SK-N-SH treated with all-trans-retinoic acid at 6 μM for 48 hours (cell line): ENCODE measurements around the gene WFDC10A.
"Not testable (repeated sequence)": the region's sequence is repeated elsewhere in the genome, so short reads cannot be mapped to it uniquely, and the experiment has no call there.

Experiments
- ATAC-seq: fragments of 200-7000 bp; cut with Tn5 transposase; 3 replicates; pipeline ENCODE4 v1.9.1; 2020; ENCODE audit warnings: mild to moderate bottlenecking, moderate library complexity
- ARNTL ChIP-seq: fragments of 450-650 bp; formaldehyde crosslinking; IDR thresholded peaks from 2 replicates; pipeline ENCODE4 v1.5.0; 2020; ENCODE audit warnings: low read depth, mild to moderate bottlenecking, moderate library complexity, borderline replicate concordance
- BACH2 ChIP-seq: fragments of 250-450 bp; sonication (Bioruptor Pico); IDR thresholded peaks from 2 replicates; pipeline ENCODE4 v1.9.0; 2021; ENCODE audit warnings: mild to moderate bottlenecking, borderline replicate concordance
- CSDC2 ChIP-seq: fragments of 250-450 bp; sonication (Bioruptor Pico); IDR thresholded peaks from 2 replicates; pipeline ENCODE4 v1.5.0; 2020; ENCODE audit warnings: mild to moderate bottlenecking, moderate library complexity
- ESRRG ChIP-seq: fragments of 250-450 bp; sonication (Bioruptor Pico); IDR thresholded peaks from 2 replicates; pipeline ENCODE4 v1.6.1; 2021; ENCODE audit warnings: mild to moderate bottlenecking
- ISL1 ChIP-seq: fragments of 250-450 bp; sonication (Bioruptor Pico); IDR thresholded peaks from 2 replicates; pipeline ENCODE4 v2.1.2; 2022; ENCODE audit warnings: mild to moderate bottlenecking, moderate library complexity
- PPARA ChIP-seq: fragments of 250-450 bp; sonication (Bioruptor Pico); IDR thresholded peaks from 2 replicates; pipeline ENCODE4 v1.5.0; 2020; ENCODE audit warnings: mild to moderate bottlenecking, borderline replicate concordance
- RARB ChIP-seq: fragments of 250-450 bp; sonication (Bioruptor Pico); IDR thresholded peaks from 2 replicates; pipeline ENCODE4 v1.8.0; 2021; ENCODE audit warnings: mild to moderate bottlenecking, moderate library complexity
- SNAI2 ChIP-seq: fragments of 250-450 bp; sonication (Bioruptor Pico); IDR thresholded peaks from 2 replicates; pipeline ENCODE4 v1.5.0; 2020; ENCODE audit warnings: mild to moderate bottlenecking, moderate library complexity
- TCF4 ChIP-seq: fragments of 250-450 bp; sonication (Bioruptor Pico); IDR thresholded peaks from 2 replicates; pipeline ENCODE4 v1.8.0; 2021; ENCODE audit warnings: mild to moderate bottlenecking, moderate library complexity, borderline replicate concordance
- TOX ChIP-seq: fragments of 250-450 bp; sonication (Bioruptor Pico); IDR thresholded peaks from 2 replicates; pipeline ENCODE4 v1.8.0; 2021; ENCODE audit warnings: mild to moderate bottlenecking, moderate library complexity, borderline replicate concordance
- ZC3H10 ChIP-seq: fragments of 250-450 bp; sonication (Bioruptor Pico); IDR thresholded peaks from 2 replicates; pipeline ENCODE4 v1.5.1; 2021; ENCODE audit warnings: mild to moderate bottlenecking, moderate library complexity
- ZFP3 ChIP-seq: fragments of 250-450 bp; sonication (Bioruptor Pico); IDR thresholded peaks from 2 replicates; pipeline ENCODE4 v1.5.0; 2020; ENCODE audit warnings: mild to moderate bottlenecking, moderate library complexity
- ZFP30 ChIP-seq: fragments of 450-650 bp; formaldehyde crosslinking; IDR thresholded peaks from 2 replicates; pipeline ENCODE4 v1.5.0; 2022; ENCODE audit warnings: mild to moderate bottlenecking, moderate library complexity
- ZNF565 ChIP-seq: fragments of 450-650 bp; formaldehyde crosslinking; conservative IDR thresholded peaks from 2 replicates; pipeline ENCODE4 v1.5.0; 2020; ENCODE audit warnings: low read depth, mild to moderate bottlenecking, moderate library complexity
- ZNF70 ChIP-seq: fragments of 450-650 bp; formaldehyde crosslinking; IDR thresholded peaks from 2 replicates; pipeline ENCODE4 v1.5.0; 2020; ENCODE audit warnings: mild to moderate bottlenecking, moderate library complexity
- TF ChIP-seq, protein P1 (sequence below): fragments of 250-450 bp; sonication (Bioruptor Pico); IDR thresholded peaks from 2 replicates; pipeline ENCODE4 v1.5.0; 2020; ENCODE audit warnings: mild to moderate bottlenecking, moderate library complexity
- TF ChIP-seq, protein P2 (sequence below): fragments of 250-450 bp; sonication (Bioruptor Pico); IDR thresholded peaks from 2 replicates; pipeline ENCODE4 v1.8.0; 2020; ENCODE audit warnings: mild to moderate bottlenecking, moderate library complexity, borderline replicate concordance
- TF ChIP-seq, protein P3 (sequence below): fragments of 250-450 bp; sonication (Bioruptor Pico); IDR thresholded peaks from 2 replicates; pipeline ENCODE4 v1.5.1; 2021; ENCODE audit warnings: mild to moderate bottlenecking, moderate library complexity
- TF ChIP-seq, protein P4 (sequence below): fragments of 250-450 bp; sonication (Bioruptor Pico); IDR thresholded peaks from 2 replicates; pipeline ENCODE4 v1.8.0; 2021; ENCODE audit warnings: low read depth, mild to moderate bottlenecking, moderate library complexity, borderline replicate concordance

Gene WFDC10A

DNA sequence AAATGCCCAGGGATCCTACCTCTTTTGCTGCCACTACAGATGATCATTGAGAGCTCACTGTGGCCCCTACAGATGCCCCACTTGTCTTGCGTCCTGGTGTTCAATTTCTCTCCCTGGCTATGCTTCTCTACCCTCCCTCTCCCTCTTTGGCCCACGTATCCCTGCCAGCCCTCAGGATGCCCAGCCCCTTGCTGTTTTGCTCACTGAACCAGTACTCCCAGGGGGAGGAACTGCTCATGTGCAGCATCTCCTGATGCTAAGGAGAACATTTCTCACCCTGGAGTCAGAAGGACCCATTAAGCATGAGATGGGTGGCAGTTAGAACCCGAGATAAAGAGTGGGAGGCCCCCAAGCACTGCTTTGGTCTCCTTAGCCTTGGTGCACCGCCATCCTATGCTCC is 1.6 kb downstream of the WFDC10A start, which contains the start of gene WFDC9:
Gene WFDC9 (minus strand): TSS at position 101 of the 400 bp plus-strand sequence. CDS start 21,103 bp downstream, outside the sequence.
- TF ChIP-seq BACH2 (CRISPR knock-in tag) (no peak), RARB (CRISPR knock-in tag) (no peak), ZNF70 (CRISPR knock-in tag) (no peak)
- TF ChIP-seq, protein P1, sequence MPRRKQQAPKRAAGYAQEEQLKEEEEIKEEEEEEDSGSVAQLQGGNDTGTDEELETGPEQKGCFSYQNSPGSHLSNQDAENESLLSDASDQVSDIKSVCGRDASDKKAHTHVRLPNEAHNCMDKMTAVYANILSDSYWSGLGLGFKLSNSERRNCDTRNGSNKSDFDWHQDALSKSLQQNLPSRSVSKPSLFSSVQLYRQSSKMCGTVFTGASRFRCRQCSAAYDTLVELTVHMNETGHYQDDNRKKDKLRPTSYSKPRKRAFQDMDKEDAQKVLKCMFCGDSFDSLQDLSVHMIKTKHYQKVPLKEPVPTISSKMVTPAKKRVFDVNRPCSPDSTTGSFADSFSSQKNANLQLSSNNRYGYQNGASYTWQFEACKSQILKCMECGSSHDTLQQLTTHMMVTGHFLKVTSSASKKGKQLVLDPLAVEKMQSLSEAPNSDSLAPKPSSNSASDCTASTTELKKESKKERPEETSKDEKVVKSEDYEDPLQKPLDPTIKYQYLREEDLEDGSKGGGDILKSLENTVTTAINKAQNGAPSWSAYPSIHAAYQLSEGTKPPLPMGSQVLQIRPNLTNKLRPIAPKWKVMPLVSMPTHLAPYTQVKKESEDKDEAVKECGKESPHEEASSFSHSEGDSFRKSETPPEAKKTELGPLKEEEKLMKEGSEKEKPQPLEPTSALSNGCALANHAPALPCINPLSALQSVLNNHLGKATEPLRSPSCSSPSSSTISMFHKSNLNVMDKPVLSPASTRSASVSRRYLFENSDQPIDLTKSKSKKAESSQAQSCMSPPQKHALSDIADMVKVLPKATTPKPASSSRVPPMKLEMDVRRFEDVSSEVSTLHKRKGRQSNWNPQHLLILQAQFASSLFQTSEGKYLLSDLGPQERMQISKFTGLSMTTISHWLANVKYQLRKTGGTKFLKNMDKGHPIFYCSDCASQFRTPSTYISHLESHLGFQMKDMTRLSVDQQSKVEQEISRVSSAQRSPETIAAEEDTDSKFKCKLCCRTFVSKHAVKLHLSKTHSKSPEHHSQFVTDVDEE = no peak
- TF ChIP-seq, protein P2, sequence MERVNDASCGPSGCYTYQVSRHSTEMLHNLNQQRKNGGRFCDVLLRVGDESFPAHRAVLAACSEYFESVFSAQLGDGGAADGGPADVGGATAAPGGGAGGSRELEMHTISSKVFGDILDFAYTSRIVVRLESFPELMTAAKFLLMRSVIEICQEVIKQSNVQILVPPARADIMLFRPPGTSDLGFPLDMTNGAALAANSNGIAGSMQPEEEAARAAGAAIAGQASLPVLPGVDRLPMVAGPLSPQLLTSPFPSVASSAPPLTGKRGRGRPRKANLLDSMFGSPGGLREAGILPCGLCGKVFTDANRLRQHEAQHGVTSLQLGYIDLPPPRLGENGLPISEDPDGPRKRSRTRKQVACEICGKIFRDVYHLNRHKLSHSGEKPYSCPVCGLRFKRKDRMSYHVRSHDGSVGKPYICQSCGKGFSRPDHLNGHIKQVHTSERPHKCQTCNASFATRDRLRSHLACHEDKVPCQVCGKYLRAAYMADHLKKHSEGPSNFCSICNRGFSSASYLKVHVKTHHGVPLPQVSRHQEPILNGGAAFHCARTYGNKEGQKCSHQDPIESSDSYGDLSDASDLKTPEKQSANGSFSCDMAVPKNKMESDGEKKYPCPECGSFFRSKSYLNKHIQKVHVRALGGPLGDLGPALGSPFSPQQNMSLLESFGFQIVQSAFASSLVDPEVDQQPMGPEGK (CRISPR knock-in tag) = no peak
- ATAC-seq = no peak

DNA sequence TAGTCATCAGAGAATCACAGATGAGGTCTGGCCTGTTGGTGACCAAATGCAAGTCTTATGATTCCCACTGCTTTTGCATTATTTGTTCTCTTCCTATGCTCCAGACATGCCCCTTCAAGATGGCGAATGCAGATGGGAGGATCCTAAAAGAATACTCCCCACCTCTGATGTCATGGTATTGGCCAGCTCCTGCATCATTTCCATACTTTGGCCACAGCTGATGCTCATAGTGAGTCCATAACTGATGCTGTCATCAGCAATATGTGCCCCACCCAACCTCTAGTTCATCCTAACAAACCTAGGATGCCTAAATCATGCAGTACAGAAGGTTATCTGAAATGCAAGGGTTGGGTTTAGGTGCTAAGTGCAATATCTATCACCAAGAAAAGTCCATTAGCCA is 7.0 kb downstream of the WFDC10A start:
- no peak for TF ChIP-seq TOX (CRISPR knock-in tag)
- TF ChIP-seq ZFP3 (CRISPR knock-in tag) = no peak
- no peak for ATAC-seq

DNA sequence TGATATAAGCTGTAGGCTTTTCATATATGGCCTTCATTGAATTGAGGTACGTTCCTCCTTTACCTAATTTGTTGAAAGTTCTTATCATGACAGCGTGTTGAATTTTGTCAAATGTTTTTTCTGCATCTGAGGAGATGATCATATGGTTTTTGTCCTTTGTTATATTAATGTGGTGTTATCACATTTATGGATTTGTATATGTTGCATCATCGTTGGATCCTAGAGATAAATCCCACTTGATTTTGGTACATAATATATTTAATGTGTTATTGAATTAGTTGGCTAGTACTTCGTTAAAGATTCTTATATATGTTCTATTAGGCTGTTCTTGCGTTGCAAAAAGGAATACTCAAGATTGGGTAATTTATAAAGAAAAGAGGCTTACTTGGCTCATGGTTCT is 10.1 kb downstream of the WFDC10A start:
- TF ChIP-seq, protein P3, sequence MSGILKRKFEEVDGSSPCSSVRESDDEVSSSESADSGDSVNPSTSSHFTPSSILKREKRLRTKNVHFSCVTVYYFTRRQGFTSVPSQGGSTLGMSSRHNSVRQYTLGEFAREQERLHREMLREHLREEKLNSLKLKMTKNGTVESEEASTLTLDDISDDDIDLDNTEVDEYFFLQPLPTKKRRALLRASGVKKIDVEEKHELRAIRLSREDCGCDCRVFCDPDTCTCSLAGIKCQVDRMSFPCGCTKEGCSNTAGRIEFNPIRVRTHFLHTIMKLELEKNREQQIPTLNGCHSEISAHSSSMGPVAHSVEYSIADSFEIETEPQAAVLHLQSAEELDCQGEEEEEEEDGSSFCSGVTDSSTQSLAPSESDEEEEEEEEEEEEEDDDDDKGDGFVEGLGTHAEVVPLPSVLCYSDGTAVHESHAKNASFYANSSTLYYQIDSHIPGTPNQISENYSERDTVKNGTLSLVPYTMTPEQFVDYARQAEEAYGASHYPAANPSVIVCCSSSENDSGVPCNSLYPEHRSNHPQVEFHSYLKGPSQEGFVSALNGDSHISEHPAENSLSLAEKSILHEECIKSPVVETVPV (CRISPR knock-in tag) = no peak
- TF ChIP-seq TCF4 (CRISPR knock-in tag) (no peak), ZNF565 (no peak), ARNTL (no peak), ZFP30 (no peak), CSDC2 (CRISPR knock-in tag) (no peak), SNAI2 (CRISPR knock-in tag) (no peak), ZC3H10 (CRISPR knock-in tag) (no peak), ESRRG (CRISPR knock-in tag) (no peak), RARB (CRISPR knock-in tag) (no peak), ISL1 (no peak), ZFP3 (CRISPR knock-in tag) (no peak), BACH2 (CRISPR knock-in tag) (no peak), PPARA (CRISPR knock-in tag) (no peak)
- TF ChIP-seq, protein P4, sequence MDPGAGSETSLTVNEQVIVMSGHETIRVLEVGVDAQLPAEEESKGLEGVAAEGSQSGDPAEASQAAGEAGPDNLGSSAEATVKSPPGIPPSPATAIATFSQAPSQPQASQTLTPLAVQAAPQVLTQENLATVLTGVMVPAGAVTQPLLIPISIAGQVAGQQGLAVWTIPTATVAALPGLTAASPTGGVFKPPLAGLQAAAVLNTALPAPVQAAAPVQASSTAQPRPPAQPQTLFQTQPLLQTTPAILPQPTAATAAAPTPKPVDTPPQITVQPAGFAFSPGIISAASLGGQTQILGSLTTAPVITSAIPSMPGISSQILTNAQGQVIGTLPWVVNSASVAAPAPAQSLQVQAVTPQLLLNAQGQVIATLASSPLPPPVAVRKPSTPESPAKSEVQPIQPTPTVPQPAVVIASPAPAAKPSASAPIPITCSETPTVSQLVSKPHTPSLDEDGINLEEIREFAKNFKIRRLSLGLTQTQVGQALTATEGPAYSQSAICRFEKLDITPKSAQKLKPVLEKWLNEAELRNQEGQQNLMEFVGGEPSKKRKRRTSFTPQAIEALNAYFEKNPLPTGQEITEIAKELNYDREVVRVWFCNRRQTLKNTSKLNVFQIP (CRISPR knock-in tag) = no peak
- TF ChIP-seq, protein P1 = no peak
- TF ChIP-seq, all 23 proteins: peak for 0

DNA sequence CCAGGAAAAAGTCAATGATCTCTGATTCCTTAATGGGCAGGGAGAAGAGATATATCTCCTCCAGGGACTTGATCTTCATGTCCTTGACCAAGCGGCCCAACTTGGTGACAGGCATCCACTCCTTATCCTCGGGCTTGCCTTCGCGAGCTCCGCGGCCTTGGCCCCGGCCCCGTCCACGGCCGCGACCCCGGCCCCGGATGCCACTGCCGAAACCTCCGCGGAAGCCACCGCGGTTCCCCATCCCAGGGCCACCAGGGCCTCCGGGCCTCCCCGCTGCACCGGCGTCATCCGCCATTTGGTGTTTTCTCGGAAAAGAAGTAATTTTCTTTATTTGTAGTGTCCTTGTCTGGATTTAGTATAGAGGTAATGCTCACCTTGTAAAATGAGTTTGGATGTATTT is 11.5 kb downstream of the WFDC10A start:
- not testable (repeated sequence) for ATAC-seq

More for the DNA sequence above, 10.1 kb downstream of the WFDC10A start:
- ATAC-seq = no peak

DNA sequence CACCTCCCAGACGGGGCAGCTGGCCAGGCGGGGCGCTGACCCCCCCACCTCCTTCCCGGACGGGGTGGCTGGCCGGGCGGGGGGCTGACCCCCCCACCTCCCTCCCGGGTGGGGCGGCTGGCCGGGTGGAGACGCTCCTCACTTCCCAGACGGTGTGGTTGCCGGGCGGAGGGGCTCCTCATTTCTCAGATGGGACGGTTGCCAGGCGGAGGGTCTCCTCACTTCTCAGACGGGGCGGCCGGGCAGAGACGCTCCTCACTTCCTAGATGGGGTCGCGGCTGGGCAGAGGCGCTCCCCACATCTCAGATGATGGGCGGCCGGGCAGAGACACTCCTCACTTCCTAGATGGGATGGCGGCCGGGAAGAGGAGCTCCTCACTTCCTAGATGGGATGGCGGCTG is 16.3 kb downstream of the WFDC10A start:
- ATAC-seq = not testable (repeated sequence)
